Measurements from ENCODE around the gene HMGB3.
A peak's percentile ranks its signal among the peaks of the same experiment; 100 is the strongest.
"Not testable (repeated sequence)": the region's sequence is repeated elsewhere in the genome, so short reads cannot be mapped to it uniquely, and the experiment has no call there.

Gene HMGB3

GRCh38 chrX:150982788-150983520 is at the start of gene HMGB3:
TSS of gene HMGB3 (plus strand) at chrX:150983335. CDS start at chrX:150985600, 2,265 bp downstream.
- DNase-seq, result peak; percentile 96

- no peak for DNase-seq
Observed at GRCh38 chrX:150933945-150934350, 49.2 kb upstream of the HMGB3 start.

- DNase-seq, result no peak
Observed at GRCh38 chrX:150934453-150934852, 48.7 kb upstream of the HMGB3 start.

- DNase-seq, result no peak
Observed at GRCh38 chrX:150935467-150935866, 47.7 kb upstream of the HMGB3 start.

- no peak for DNase-seq
Observed at GRCh38 chrX:150936556-150936955, 46.6 kb upstream of the HMGB3 start.

- DNase-seq, result no peak
Observed at GRCh38 chrX:150940844-150941495, 42.2 kb upstream of the HMGB3 start.

GRCh38 chrX:150941580-150941979 is 41.6 kb upstream of the HMGB3 start:
- DNase-seq, result no peak

GRCh38 chrX:150942942-150943594 is 40.1 kb upstream of the HMGB3 start:
- DNase-seq, result peak; percentile 33

- no peak for DNase-seq
Observed at GRCh38 chrX:150944233-150944632, 38.9 kb upstream of the HMGB3 start.

GRCh38 chrX:150954951-150955350 is 28.2 kb upstream of the HMGB3 start:
- no peak for DNase-seq

- DNase-seq, result no peak
Observed at GRCh38 chrX:150955590-150955989, 27.5 kb upstream of the HMGB3 start.

GRCh38 chrX:150958177-150958576 is 25.0 kb upstream of the HMGB3 start:
- no peak for DNase-seq

GRCh38 chrX:150959557-150959956 is 23.6 kb upstream of the HMGB3 start:
- no peak for DNase-seq

- no peak for DNase-seq
Observed at GRCh38 chrX:150961631-150962030, 21.5 kb upstream of the HMGB3 start.

- not testable (repeated sequence) for DNase-seq
Observed at GRCh38 chrX:150964416-150964815, 18.7 kb upstream of the HMGB3 start.

GRCh38 chrX:150966235-150966634 is 16.9 kb upstream of the HMGB3 start:
- no peak for DNase-seq

GRCh38 chrX:150966742-150967141 is 16.4 kb upstream of the HMGB3 start:
- no peak for DNase-seq

GRCh38 chrX:150967786-150968185 is 15.3 kb upstream of the HMGB3 start:
- DNase-seq, result no peak

GRCh38 chrX:150968862-150969720 is 14.0 kb upstream of the HMGB3 start:
- no peak for DNase-seq

- DNase-seq, result no peak
Observed at GRCh38 chrX:150972450-150972849, 10.7 kb upstream of the HMGB3 start.

GRCh38 chrX:150975655-150976390 is 7.3 kb upstream of the HMGB3 start:
- DNase-seq, result no peak

GRCh38 chrX:150977411-150978162 is 5.5 kb upstream of the HMGB3 start:
- no peak for DNase-seq

Measured in NCI-H146 (cell line).